Activated naive CD4-positive, alpha-beta T cell treated with Interleukin-2 at 50 U/mL for 16 hours (primary cell): Measurements from ENCODE around the gene SRPRA.

Experiments
- DNase-seq: peaks from one replicate; pipeline ENCODE4 v3.0.0-alpha.2; 2020

SRPRA gene

DNA sequence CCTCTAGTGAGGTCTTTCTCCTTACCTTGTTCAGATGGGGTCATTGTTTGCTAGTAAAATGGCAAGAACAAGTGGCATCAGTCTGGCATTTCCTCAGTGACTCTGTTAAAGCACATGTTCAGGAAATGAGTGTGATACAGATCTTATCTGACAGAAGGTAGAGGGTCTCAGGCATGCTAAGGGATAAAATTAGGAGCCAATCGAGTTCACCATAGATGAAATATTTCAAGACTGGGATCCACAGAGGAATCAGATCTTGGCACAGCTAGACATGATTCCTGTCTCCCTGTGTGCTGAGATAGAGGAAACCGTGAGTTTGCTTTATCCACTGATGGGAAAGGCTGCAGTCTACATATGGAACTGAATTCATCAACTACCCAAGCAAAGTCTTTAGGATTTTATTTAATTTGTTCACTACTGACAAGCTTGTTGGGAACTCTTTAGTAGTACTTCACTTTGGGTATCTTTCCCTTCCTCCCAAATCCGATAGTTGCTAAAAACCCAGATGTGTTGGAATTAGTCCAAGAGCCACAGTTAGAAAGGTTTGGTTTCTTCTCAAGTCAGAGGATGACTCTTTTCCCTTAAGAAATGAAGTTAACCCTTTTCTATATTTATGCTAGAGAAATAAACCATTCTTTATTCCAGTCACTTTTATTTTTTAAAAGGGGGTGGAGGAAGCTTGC lies 38.7 kb downstream of the SRPRA start:
- DNase-seq = no peak

DNA sequence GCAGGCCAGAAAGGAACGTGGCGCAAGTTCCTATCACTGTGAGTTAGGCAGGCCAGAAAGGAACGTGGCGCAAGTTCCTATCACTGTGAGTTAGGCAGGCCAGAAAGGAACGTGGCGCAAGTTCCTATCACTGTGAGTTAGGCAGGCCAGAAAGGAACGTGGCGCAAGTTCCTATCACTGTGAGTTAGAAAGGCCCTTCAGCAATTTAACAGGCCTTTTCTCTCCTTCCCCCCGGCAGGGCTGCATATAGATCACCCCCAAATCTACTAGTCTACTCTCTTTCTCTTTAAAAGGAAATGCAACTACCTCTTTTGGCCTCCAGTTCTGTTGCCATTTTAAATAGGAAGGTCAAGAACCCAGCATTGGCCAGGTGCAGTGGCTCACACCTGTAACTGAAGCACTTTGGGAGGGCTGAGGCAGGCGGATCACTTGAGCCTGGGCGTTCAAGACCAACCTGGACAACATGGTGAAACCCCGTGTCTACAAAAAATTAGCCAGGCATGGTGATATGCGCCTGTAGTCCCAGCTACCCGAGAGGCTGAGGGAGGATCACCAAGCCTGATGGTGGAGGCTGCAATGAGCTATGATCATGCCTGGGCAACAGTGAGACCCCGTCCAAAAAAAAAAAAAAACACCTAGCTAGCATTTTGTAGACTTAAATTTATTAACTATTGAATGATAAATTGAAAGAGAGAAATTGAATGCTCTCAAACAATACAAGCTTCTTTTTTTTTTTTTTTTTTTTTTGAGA lies 42.2 kb downstream of the SRPRA start:
- no peak for DNase-seq

DNA sequence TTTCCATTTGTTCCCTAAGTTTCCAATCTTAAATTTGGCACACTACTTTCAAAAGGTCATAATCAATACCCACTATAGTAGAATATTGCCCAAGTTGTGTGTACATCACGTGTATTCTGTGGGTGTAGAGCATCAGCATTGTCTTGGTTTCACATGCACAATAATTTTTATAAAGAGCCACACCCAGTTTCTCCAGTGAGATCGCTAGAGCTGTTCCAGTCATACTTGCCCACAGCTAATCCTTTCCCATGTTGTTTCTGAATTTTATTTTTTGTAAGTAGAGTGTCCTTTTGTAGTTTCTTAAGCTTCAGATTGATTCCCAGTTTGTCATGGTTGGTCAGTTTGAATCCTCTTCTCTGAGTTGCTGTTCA lies 43.4 kb downstream of the SRPRA start:
- no peak for DNase-seq

DNA sequence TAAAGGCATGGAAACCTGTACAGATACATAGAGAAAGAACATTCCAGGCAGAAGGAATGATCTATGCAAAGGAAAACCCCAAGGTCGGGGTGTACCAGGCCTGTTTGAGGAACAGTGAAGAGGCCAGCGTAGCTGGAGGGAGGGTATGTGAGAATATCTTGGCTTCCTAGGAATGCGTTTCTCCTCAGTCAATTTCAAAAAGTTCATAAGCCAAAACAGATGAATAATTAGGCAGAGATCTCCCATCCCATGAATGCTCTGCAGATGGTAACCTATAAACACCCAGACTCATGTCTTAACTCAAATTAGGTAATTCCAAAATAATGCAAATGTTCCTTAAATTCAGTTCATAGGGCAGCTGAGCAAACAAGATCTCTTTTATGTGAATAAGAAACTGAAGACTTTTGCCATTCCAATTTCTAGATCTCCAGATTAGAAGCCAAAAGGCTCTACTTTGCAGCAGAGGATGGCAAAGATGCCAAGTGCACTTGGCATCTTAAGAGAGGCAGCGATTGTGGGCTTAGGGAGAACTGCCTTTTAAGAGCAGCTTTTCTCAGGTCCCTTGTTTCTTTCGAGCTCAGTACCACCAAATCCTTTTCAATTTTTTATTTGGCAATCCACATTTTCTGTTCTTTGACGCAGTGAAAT lies 43.9 kb downstream of the SRPRA start:
- no peak for DNase-seq

DNA sequence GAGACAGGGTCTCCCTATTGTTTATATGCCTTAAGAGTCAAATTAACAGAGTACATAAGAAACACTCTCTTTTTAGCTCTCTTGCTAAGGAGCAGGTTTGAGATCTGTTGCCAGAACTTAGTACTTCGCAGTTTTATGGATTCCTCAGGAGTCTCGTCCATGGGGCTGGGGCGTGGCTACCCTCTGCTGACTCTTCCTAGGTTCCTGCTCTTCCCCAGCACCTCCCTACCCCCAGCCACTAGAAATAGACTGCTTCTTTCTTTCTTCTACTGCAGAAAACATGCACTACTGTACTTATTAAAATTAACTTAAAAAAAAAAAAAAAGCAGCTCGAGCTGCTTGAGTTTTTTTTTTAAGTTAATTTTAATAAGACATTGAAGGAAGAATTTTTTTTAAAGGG lies 49.1 kb downstream of the SRPRA start:
- no peak for DNase-seq

DNA sequence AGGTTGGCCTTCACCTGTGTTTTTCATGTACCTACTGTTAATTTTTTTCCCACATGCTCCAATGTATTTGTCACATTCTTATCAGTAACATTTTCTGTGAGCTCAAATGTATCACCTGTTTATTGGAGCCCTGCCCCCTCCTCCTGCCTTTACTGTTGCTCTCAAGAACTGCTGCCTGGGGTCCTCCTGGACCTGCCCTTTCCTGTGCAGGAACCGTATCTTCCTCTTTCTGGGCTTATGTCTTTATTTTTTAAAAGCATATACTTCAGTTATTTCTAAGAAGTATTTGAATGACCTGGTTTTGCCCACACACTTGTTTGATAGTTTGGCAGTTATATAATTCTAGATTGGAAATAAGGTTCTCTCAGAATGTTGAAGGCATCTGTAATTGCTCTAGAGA lies 51.2 kb downstream of the SRPRA start:
- DNase-seq = no peak

DNA sequence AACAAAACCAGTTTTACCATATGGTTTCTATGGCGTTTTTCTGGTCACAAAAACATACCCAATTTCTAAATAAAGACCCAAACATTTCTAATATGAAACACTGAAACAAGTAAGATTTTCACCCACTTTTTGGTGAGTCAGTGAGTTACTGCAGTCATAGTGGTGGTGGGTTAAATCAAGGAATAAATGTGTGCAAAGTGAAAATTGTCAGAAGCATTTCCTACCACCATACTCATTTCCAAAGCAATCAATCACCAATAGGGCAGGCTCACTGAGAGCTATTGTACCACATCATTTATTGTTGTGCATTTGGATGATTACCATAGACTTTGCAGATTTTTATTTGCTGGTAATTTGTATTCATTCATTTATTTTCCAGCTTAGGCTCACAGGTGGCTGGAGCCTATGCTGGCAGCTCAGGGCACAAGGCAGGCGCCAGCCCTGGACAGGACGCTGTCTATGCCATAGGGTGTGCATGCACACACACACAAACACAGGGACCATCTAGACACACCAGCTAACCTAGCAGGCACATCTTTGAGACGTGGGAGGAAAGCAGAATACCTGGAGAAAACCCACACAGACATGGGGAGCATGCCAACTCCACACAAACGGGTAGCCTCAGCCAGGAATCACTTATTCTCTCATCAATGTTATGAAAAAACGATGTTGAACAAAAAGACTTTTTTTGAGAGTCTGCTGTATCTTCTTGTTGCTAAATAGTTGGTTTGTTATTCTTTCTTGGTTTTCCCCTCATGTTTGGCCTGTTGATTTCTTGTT lies 52.0 kb downstream of the SRPRA start:
- no peak for DNase-seq

DNA sequence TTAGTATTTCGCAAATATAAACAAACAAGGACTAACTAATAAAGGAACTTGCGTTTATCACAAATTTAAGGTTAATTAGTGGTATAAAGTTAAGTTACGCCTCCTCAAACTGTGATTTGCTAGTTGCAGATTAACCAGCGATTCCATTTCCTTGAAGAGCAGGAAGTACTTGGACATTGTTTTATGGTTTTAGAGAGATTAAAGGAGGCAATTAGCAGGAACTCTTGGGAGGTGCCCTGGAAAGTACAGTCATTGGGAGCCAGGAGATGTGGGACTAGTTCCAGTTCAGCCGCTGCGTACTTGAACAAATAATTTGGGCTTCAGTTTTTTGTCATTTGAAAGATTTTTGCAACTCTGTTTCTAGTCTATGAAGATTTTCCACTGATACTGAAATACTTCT lies 53.9 kb downstream of the SRPRA start:
- DNase-seq = no peak

DNA sequence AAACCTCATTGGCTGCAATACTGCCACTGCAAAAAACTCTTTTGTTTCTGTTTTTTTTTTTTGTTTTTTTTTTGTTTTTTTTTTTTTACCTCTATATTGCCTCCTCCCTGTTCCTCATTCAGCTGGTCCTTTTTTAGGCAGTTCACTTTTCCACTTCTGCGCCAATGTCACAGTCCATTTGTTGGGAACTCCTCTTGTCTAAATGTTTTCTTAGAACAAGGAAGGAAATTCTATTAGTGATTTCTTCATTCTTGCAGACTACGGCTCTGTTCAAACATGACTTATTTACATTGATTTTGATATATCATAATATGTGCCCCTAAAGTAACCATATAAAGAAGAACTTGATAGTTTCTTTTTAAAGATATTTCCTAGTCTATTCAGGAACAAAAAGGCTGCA lies 54.3 kb downstream of the SRPRA start:
- no peak for DNase-seq
